ENCODE data around the gene MSRB3.
"Not testable (repeated sequence)": the region's sequence is repeated elsewhere in the genome, so short reads cannot be mapped to it uniquely, and the experiment has no call there.

The MSRB3 gene

GRCh38 chr12:65287426-65287825, 8.9 kb downstream of the MSRB3 start:
- DNase-seq (ENCODE audit: low read depth): no peak

- no peak for DNase-seq (ENCODE audit: low read depth)
Observed at GRCh38 chr12:65292241-65292640, 13.8 kb downstream of the MSRB3 start.

GRCh38 chr12:65293735-65294134, 15.3 kb downstream of the MSRB3 start:
- DNase-seq (ENCODE audit: low read depth): no peak

- no peak for DNase-seq (ENCODE audit: low read depth)
Observed at GRCh38 chr12:65294641-65295262, 16.3 kb downstream of the MSRB3 start.

GRCh38 chr12:65296508-65297265, 18.2 kb downstream of the MSRB3 start:
- no peak for DNase-seq (ENCODE audit: low read depth)

- DNase-seq (ENCODE audit: low read depth): no peak
Observed at GRCh38 chr12:65300097-65300496, 21.6 kb downstream of the MSRB3 start.

- DNase-seq (ENCODE audit: low read depth): no peak
Observed at GRCh38 chr12:65300679-65301349, 22.3 kb downstream of the MSRB3 start.

- DNase-seq (ENCODE audit: low read depth): no peak
Observed at GRCh38 chr12:65302891-65303290, 24.4 kb downstream of the MSRB3 start.

GRCh38 chr12:65305346-65305950, 27.0 kb downstream of the MSRB3 start:
- no peak for DNase-seq (ENCODE audit: low read depth)

GRCh38 chr12:65306366-65307168, 28.1 kb downstream of the MSRB3 start:
- no peak for DNase-seq (ENCODE audit: low read depth)

- DNase-seq (ENCODE audit: low read depth): no peak
Observed at GRCh38 chr12:65307169-65307501, 28.7 kb downstream of the MSRB3 start.

GRCh38 chr12:65308006-65308405, 29.5 kb downstream of the MSRB3 start:
- DNase-seq (ENCODE audit: low read depth): no peak

- DNase-seq (ENCODE audit: low read depth): no peak
Observed at GRCh38 chr12:65308601-65309071, 30.2 kb downstream of the MSRB3 start.

GRCh38 chr12:65311260-65311659, 32.8 kb downstream of the MSRB3 start:
- DNase-seq (ENCODE audit: low read depth): no peak

GRCh38 chr12:65313719-65314317, 35.3 kb downstream of the MSRB3 start:
- no peak for DNase-seq (ENCODE audit: low read depth)

GRCh38 chr12:65315238-65315637, 36.8 kb downstream of the MSRB3 start:
- DNase-seq (ENCODE audit: low read depth): not testable (repeated sequence)

GRCh38 chr12:65318186-65318685, 39.8 kb downstream of the MSRB3 start:
- DNase-seq (ENCODE audit: low read depth): no peak

- DNase-seq (ENCODE audit: low read depth): no peak
Observed at GRCh38 chr12:65319688-65320200, 41.3 kb downstream of the MSRB3 start.

- DNase-seq (ENCODE audit: low read depth): no peak
Observed at GRCh38 chr12:65323070-65323469, 44.6 kb downstream of the MSRB3 start.

GRCh38 chr12:65324056-65324455, 45.6 kb downstream of the MSRB3 start:
- no peak for DNase-seq (ENCODE audit: low read depth)

- DNase-seq (ENCODE audit: low read depth): no peak
Observed at GRCh38 chr12:65324551-65324950, 46.1 kb downstream of the MSRB3 start.

Measured in T follicular helper cell (primary cell).